ENCODE data around the gene C2orf76. TPM values are rescaled to one million over a fixed set of nuclear protein-coding genes. Genes with fewer than 3 reads are reported as not detected.
A peak's percentile ranks its signal among the peaks of the same experiment; 100 is the strongest.
"Not testable (repeated sequence)": the region's sequence is repeated elsewhere in the genome, so short reads cannot be mapped to it uniquely, and the experiment has no call there.

C2orf76 gene
- total RNA-seq, 4 donors from 2014 or later = 1.6 to 2.9 TPM; not detected in 2

DNA sequence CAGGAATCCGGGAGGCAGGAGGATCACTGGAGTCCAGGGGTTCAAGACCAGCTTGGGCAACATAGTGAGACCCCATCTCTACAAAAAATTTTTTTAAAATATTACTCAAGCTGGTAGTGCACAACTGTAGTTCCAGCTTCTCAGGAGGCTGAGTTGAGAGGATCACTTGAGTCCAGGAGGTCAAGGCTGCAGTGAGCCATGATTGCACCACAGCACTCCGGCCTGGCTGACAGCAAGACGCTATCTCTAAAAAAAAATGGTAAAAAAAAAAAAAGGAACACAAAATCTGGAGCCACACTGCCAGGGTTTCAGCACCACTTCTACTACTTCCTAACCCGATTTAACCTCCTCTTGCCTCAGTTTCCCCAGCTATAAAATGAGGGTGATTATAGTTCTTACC, 86.0 kb downstream of the C2orf76 start:
- no peak overlapping the region for H3K4me3 ChIP-seq
- no peak overlapping the region for H3K27ac ChIP-seq
- DNase-seq = no peak
- no peaks in the 10 kb centered on the region for H3K4me1 ChIP-seq
- no peaks in the 10 kb centered on the region for H3K27me3 ChIP-seq
- H3K9me3 ChIP-seq = no peaks in the 10 kb centered on the region
- TF ChIP-seq, protein P1, sequence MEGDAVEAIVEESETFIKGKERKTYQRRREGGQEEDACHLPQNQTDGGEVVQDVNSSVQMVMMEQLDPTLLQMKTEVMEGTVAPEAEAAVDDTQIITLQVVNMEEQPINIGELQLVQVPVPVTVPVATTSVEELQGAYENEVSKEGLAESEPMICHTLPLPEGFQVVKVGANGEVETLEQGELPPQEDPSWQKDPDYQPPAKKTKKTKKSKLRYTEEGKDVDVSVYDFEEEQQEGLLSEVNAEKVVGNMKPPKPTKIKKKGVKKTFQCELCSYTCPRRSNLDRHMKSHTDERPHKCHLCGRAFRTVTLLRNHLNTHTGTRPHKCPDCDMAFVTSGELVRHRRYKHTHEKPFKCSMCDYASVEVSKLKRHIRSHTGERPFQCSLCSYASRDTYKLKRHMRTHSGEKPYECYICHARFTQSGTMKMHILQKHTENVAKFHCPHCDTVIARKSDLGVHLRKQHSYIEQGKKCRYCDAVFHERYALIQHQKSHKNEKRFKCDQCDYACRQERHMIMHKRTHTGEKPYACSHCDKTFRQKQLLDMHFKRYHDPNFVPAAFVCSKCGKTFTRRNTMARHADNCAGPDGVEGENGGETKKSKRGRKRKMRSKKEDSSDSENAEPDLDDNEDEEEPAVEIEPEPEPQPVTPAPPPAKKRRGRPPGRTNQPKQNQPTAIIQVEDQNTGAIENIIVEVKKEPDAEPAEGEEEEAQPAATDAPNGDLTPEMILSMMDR (IDR thresholded peaks at IDR 0.05) = no peak
- TF ChIP-seq POLR2A (IDR thresholded peaks at IDR 0.05) = no peak
- no peaks in the 10 kb centered on the region for H3K36me3 ChIP-seq

DNA sequence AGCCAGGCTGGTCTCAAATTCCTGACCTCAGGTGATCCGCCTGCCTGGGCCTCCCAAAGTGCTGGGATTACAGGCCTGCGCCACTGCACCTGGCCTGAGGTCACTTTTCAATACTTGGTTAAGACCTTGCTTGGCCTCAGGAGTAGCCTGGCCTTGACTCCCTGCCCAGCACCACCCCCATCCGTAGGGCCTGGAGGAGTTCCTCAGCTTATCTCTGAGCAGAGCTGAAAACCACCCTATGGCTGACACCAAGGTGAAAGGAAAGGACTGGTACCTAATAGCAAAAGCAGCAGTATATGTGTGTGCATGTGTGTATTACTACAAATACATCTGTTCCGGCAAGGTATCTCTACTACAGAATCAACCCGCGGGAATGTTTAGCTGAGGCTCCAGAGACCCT, 87.0 kb downstream of the C2orf76 start:
- TF ChIP-seq POLR2A (IDR thresholded peaks at IDR 0.05) = no peak
- H3K36me3 ChIP-seq = no peaks in the 10 kb centered on the region
- H3K4me1 ChIP-seq = no peaks in the 10 kb centered on the region
- no peak for DNase-seq
- H3K27ac ChIP-seq = no peak overlapping the region
- H3K9me3 ChIP-seq = no peaks in the 10 kb centered on the region
- no peak overlapping the region for H3K4me3 ChIP-seq
- no peaks in the 10 kb centered on the region for H3K27me3 ChIP-seq

DNA sequence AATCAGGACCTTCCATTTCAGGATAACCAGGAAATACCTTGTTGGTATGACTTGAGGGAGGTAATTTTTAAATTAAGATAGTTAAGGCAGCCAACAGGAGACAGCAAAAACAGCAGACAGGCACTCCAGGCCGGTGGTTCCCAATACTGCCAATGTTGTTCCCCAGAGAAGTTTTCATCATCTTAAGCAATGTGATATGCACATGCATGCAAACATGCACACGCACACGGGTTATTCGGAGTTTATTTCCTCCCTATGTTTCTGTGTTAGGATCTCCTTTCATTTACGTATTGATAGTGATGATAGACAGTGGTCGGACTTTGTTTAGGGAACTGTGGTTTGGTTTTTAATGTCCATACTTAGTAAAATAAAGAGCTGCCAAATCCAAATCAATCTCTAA, 87.7 kb downstream of the C2orf76 start:
- Histone ChIP-seq H3K27me3 (no peaks in the 10 kb centered on the region), H3K36me3 (no peaks in the 10 kb centered on the region), H3K4me1 (no peaks in the 10 kb centered on the region), H3K4me3 (no peak overlapping the region), H3K27ac (no peak overlapping the region), H3K9me3 (no peaks in the 10 kb centered on the region)
- no peak for TF ChIP-seq POLR2A (IDR thresholded peaks at IDR 0.05)
- TF ChIP-seq, protein P1 (IDR thresholded peaks at IDR 0.05) = no peak
- no peak for DNase-seq

DNA sequence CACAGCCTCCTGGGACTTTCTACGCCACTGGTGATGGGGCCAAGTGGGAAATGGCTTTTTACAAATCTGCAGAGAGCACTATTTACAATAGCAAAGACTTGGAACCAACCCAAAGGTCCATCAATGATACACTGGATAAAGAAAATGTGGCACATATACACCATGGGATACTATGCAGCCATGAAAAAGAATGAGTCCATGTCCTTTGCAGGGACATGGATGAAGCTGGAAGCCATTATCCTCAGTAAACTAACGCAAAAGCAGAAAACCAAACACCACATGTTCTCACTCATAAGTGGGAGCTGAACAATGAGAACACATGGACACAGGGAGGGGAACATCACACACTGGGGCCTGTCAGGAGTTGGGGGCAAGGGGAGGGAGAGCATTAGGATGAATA, 88.2 kb downstream of the C2orf76 start:
- H3K9me3 ChIP-seq, H3K27ac ChIP-seq, DNase-seq, H3K36me3 ChIP-seq, H3K4me1 ChIP-seq, H3K27me3 ChIP-seq, H3K4me3 ChIP-seq: not testable (repeated sequence)

DNA sequence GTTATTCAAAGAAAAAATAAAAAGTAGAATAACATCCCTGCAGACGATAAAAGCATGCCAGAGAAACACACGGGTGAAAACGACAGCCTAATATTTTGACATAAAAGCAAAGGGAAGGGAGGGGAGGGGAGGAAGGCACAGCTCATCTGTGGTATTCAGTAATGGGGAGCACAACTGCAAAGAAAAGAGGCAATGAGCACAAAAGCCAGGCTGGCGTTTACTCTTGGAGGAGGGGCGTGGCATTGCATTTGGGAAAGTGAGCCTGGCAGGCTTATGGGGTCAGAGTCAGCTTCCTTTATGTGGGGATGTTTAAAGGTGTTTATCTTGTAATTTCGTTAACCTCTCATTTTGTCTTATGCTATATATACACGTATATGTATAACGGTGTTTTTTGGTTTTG, 89.8 kb downstream of the C2orf76 start:
- Histone ChIP-seq H3K27ac (no peak overlapping the region), H3K36me3 (no peaks in the 10 kb centered on the region), H3K27me3 (no peaks in the 10 kb centered on the region), H3K9me3 (no peaks in the 10 kb centered on the region), H3K4me3 (no peak overlapping the region), H3K4me1 (no peaks in the 10 kb centered on the region)
- DNase-seq = no peak
- TF ChIP-seq POLR2A (IDR thresholded peaks at IDR 0.05) = no peak
- TF ChIP-seq, protein P1 (IDR thresholded peaks at IDR 0.05) = no peak

DNA sequence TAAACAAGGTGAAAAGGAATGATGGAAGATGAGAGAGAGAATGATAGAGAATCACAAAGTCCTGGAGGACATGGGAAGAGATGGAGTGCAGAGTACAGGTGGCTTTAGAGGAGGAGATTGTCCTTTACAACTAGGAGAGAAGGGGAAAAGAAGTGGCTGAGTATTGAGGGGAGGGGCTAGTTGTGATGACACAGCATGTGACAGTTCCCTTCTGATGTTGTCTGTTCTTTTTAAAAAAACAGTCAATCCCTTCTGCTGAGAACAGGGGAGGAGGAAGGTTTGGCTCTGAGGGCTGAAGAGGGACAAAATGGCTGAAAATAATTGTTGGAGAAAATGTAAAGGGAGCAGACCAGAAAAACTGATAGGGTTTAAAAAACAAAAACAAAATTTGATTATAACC, 99.0 kb downstream of the C2orf76 start:
- TF ChIP-seq POLR2A (IDR thresholded peaks at IDR 0.05) = no peak
- TF ChIP-seq, protein P1 (IDR thresholded peaks at IDR 0.05) = no peak
- Histone ChIP-seq H3K9me3 (no peaks in the 10 kb centered on the region), H3K27ac (no peak overlapping the region), H3K4me1 (no peaks in the 10 kb centered on the region), H3K36me3 (no peaks in the 10 kb centered on the region), H3K4me3 (no peak overlapping the region), H3K27me3 (no peaks in the 10 kb centered on the region)
- no peak for DNase-seq

DNA sequence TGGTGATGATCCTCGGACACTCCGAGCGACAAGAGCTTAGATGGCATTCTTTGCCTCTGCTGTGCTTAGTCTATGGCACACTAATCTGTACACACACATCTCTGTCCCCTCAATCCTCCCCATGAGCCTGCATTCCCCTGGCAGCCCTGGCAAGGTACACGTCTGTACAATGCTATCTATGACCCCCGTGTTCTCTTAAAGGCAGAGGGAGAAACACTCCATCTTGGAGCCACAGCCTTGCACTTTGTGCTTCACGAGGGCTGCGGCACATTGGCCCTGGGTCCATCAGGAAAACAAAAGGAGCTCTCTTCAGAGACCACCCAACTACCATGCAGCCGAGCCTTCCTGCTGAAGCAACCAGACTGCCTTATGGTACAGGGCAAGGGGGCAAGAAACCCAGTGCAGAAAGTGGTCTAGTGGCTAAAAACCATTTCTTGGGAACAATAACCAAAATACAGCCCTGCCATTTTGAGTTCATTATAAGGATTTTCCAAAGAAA, 100.5 kb downstream of the C2orf76 start:
- H3K9me3 ChIP-seq = no peaks in the 10 kb centered on the region
- DNase-seq = peak in 1 of 3 donors; percentile 30
- TF ChIP-seq POLR2A (IDR thresholded peaks at IDR 0.05) = no peak
- TF ChIP-seq, protein P1 (IDR thresholded peaks at IDR 0.05) = no peak
- no peak overlapping the region for H3K27ac ChIP-seq
- no peaks in the 10 kb centered on the region for H3K27me3 ChIP-seq
- no peaks in the 10 kb centered on the region for H3K4me1 ChIP-seq
- no peak overlapping the region for H3K4me3 ChIP-seq
- H3K36me3 ChIP-seq = no peaks in the 10 kb centered on the region

All from Peyer's patch (tissue), 4 donors.